HG02884 (cell line): Measurements from ENCODE around the gene PRKCB.
A peak's percentile ranks its signal among the peaks of the same experiment; 100 is the strongest.

Experiments used
- ATAC-seq: cut with Tn5 transposase; IDR thresholded peaks from one replicate; pipeline ENCODE4 v1.9.1; 2021; ENCODE audit warnings: mild to moderate bottlenecking, moderate library complexity; ENCODE audit not compliant: unreplicated experiment

Gene PRKCB

GRCh38 chr16:23836078-23836403 lies 258 bp downstream of the PRKCB start:
- ATAC-seq = peak; percentile 10

GRCh38 chr16:23836404-23837311 lies 875 bp downstream of the PRKCB start:
- ATAC-seq = no peak

GRCh38 chr16:23837553-23838308 lies 1.9 kb downstream of the PRKCB start:
- no peak for ATAC-seq

- ATAC-seq = no peak
Observed at GRCh38 chr16:23838485-23839142, 2.8 kb downstream of the PRKCB start.

- ATAC-seq = no peak
Observed at GRCh38 chr16:23840310-23840709, 4.5 kb downstream of the PRKCB start.

GRCh38 chr16:23842137-23842600 lies 6.4 kb downstream of the PRKCB start:
- peak; percentile 76 for ATAC-seq

GRCh38 chr16:23843143-23843542 lies 7.4 kb downstream of the PRKCB start:
- no peak for ATAC-seq

GRCh38 chr16:23847251-23847650 lies 11.5 kb downstream of the PRKCB start:
- no peak for ATAC-seq

- ATAC-seq = no peak
Observed at GRCh38 chr16:23847948-23848347, 12.2 kb downstream of the PRKCB start.

- ATAC-seq = no peak
Observed at GRCh38 chr16:23848958-23849357, 13.2 kb downstream of the PRKCB start.

GRCh38 chr16:23852794-23853562 lies 17.2 kb downstream of the PRKCB start:
- ATAC-seq = no peak

- no peak for ATAC-seq
Observed at GRCh38 chr16:23855010-23855409, 19.2 kb downstream of the PRKCB start.

- ATAC-seq = no peak
Observed at GRCh38 chr16:23856251-23856709, 20.5 kb downstream of the PRKCB start.

GRCh38 chr16:23857256-23857880 lies 21.6 kb downstream of the PRKCB start:
- ATAC-seq = no peak

- ATAC-seq = no peak
Observed at GRCh38 chr16:23857881-23858269, 22.1 kb downstream of the PRKCB start.

- ATAC-seq = no peak
Observed at GRCh38 chr16:23858542-23858941, 22.8 kb downstream of the PRKCB start.

GRCh38 chr16:23859713-23860269 lies 24.0 kb downstream of the PRKCB start:
- no peak for ATAC-seq

GRCh38 chr16:23861874-23862273 lies 26.1 kb downstream of the PRKCB start:
- ATAC-seq = no peak

GRCh38 chr16:23862556-23862955 lies 26.8 kb downstream of the PRKCB start:
- no peak for ATAC-seq
